Posterior cingulate gyrus (tissue), 11 donors: Measurements from ENCODE around the gene PRSS35.
"Not testable (repeated sequence)": the region's sequence is repeated elsewhere in the genome, so short reads cannot be mapped to it uniquely, and the experiment has no call there.

Experiments used
- DNase-seq, 10 donors: peaks; one replicate each; pipeline versions ENCODE4 v3.0.0 to v3.0.0-alpha.2; 2020 to 2021; ENCODE audit warnings: mixed read lengths in 3 of 10
- intact Hi-C: fragments of 100-400 bp; cut with DNase I; formaldehyde crosslinking; loops from one replicate; pipeline ENCODE4 v1.15.1; 2023

Gene PRSS35

GRCh38 chr6:83511901-83512681 lies at the start of gene PRSS35:
Gene PRSS35, plus strand, starts transcription at chr6:83512534. Its CDS starts 10,908 bp downstream, at chr6:83523442.
- intact Hi-C loops: loop anchor here (2.0 to 5.0 kb wide), 2 partner anchors 91 to 445 kb away; partner anchors contain the start of genes DOP1A and UBE3D

GRCh38 chr6:83463886-83464285 lies 48.4 kb upstream of the PRSS35 start:
- intact Hi-C loops: no loop called here
- no peak for DNase-seq

More at GRCh38 chr6:83511901-83512681, at the start of gene PRSS35:
- DNase-seq: peak; percentile 25 to 82 (median 44)

- no peak for DNase-seq
- intact Hi-C loops: no loop called here
Observed at GRCh38 chr6:83464381-83465140, 47.8 kb upstream of the PRSS35 start.

- intact Hi-C loops: no loop called here
Observed at GRCh38 chr6:83466328-83466727, 46.0 kb upstream of the PRSS35 start.

GRCh38 chr6:83467620-83468036 lies 44.7 kb upstream of the PRSS35 start:
- intact Hi-C loops: no loop called here
- peak in 6 of 10 donors; percentile 8 to 81 (median 14) for DNase-seq

More at GRCh38 chr6:83466328-83466727, 46.0 kb upstream of the PRSS35 start:
- no peak for DNase-seq

GRCh38 chr6:83470001-83470400 lies 42.3 kb upstream of the PRSS35 start:
- DNase-seq: no peak

GRCh38 chr6:83470587-83470986 lies 41.7 kb upstream of the PRSS35 start:
- intact Hi-C loops: no loop called here
- DNase-seq: no peak

More at GRCh38 chr6:83470001-83470400, 42.3 kb upstream of the PRSS35 start:
- intact Hi-C loops: no loop called here

- DNase-seq: no peak
- intact Hi-C loops: no loop called here
Observed at GRCh38 chr6:83472767-83473166, 39.6 kb upstream of the PRSS35 start.

- intact Hi-C loops: no loop called here
- DNase-seq: no peak
Observed at GRCh38 chr6:83474309-83474708, 38.0 kb upstream of the PRSS35 start.

- intact Hi-C loops: no loop called here
- no peak for DNase-seq
Observed at GRCh38 chr6:83476971-83477370, 35.4 kb upstream of the PRSS35 start.

- DNase-seq: no peak
Observed at GRCh38 chr6:83479389-83479788, 32.9 kb upstream of the PRSS35 start.

GRCh38 chr6:83480470-83480869 lies 31.9 kb upstream of the PRSS35 start:
- intact Hi-C loops: no loop called here
- DNase-seq: no peak

More at GRCh38 chr6:83479389-83479788, 32.9 kb upstream of the PRSS35 start:
- intact Hi-C loops: no loop called here

- intact Hi-C loops, DNase-seq: not testable (repeated sequence)
Observed at GRCh38 chr6:83481938-83482337, 30.4 kb upstream of the PRSS35 start.

- DNase-seq: no peak
- intact Hi-C loops: no loop called here
Observed at GRCh38 chr6:83488448-83488847, 23.9 kb upstream of the PRSS35 start.

GRCh38 chr6:83488861-83489260 lies 23.5 kb upstream of the PRSS35 start:
- intact Hi-C loops: no loop called here
- DNase-seq: no peak

GRCh38 chr6:83490217-83490807 lies 22.0 kb upstream of the PRSS35 start:
- no peak for DNase-seq
- intact Hi-C loops: no loop called here

GRCh38 chr6:83505356-83505755 lies 7.0 kb upstream of the PRSS35 start:
- intact Hi-C loops: no loop called here
- no peak for DNase-seq

- intact Hi-C loops: no loop called here
- DNase-seq: no peak
Observed at GRCh38 chr6:83509441-83509840, 2.9 kb upstream of the PRSS35 start.

- no peak for DNase-seq
- intact Hi-C loops: loop anchor here (5.0 kb wide), 1 partner anchor 443 kb away; the partner anchor contains the start of genes DOP1A and UBE3D
Observed at GRCh38 chr6:83510791-83511190, 1.5 kb upstream of the PRSS35 start.

GRCh38 chr6:83511266-83511665 lies 1.1 kb upstream of the PRSS35 start:
- intact Hi-C loops: loop anchor here (5.0 kb wide), 1 partner anchor 444 kb away; the partner anchor contains the start of genes DOP1A and UBE3D
- DNase-seq: no peak

- DNase-seq: no peak
- intact Hi-C loops: loop anchor here (5.0 kb wide), 1 partner anchor 447 kb away; the partner anchor contains the start of genes DOP1A and UBE3D
Observed at GRCh38 chr6:83514466-83514865, 2.1 kb downstream of the PRSS35 start.
